ENCODE data around the gene GPAT3.
A peak's percentile ranks its signal among the peaks of the same experiment; 100 is the strongest.

Gene GPAT3

DNA sequence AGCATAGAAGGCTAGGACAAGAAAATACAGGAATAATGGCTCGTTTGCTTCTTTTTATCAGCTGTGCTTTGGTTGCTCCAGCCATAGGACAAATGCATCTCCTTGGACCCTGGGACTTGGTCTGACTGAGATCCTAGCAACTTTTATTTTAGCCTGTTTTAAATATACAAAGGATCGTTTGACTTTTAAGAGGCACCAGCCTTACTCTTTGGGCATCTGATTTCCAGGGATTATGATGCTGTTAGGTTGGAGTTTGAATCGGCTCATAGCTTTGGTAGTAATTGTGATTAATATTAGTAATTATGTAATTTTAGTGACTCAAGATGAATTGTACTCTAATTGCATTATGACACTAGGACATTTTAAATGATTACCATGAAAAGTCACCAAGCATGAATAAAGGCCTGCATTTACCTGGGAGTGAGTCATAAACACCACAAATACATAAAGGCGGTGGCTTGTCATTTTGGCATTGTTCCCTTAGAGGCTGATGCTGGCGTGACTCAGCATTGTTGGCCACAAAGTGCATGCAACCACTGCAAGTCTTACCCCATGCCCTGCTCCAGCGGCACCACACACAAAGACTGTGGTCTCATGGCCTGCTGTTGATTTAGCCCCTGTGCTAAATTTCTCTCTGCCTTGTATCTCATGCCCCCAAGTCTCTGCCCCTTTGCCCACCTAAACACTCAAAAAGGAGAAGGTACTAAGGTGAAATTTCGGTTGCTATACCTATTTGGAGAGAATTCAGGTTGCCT lies 12.4 kb downstream of the GPAT3 start:
- H3K4me3 ChIP-seq (ENCODE audit: control insufficient read depth, low read depth, low read length) = no peak overlapping the region
- TF ChIP-seq, protein P1, sequence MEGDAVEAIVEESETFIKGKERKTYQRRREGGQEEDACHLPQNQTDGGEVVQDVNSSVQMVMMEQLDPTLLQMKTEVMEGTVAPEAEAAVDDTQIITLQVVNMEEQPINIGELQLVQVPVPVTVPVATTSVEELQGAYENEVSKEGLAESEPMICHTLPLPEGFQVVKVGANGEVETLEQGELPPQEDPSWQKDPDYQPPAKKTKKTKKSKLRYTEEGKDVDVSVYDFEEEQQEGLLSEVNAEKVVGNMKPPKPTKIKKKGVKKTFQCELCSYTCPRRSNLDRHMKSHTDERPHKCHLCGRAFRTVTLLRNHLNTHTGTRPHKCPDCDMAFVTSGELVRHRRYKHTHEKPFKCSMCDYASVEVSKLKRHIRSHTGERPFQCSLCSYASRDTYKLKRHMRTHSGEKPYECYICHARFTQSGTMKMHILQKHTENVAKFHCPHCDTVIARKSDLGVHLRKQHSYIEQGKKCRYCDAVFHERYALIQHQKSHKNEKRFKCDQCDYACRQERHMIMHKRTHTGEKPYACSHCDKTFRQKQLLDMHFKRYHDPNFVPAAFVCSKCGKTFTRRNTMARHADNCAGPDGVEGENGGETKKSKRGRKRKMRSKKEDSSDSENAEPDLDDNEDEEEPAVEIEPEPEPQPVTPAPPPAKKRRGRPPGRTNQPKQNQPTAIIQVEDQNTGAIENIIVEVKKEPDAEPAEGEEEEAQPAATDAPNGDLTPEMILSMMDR (IDR thresholded peaks at IDR 0.05; ENCODE audit: control insufficient read depth, insufficient read depth, low read depth, low read length, missing control alignments) = no peak
- peak; percentile 92 for DNase-seq (ENCODE audit: low read depth)

DNA sequence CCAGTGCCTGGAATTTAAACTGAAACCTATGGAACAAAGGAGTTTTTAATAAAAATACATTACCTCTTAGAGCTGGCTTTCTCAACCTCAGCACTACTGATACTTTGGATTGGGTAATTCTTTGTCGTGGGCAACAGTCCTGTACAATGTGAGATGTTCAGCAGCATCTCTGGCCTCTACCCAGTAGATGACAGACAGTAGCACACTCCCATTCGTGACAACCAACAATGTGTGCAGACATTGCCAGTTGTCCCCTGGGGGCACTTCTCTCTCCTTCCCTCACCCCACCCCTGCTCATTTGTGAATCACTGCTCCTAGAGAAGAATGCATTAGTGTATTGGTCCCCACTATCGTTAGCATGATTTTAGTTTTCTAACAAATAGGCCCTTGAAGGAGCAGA lies 16.2 kb downstream of the GPAT3 start:
- DNase-seq (ENCODE audit: low read depth) = no peak
- TF ChIP-seq, protein P1 (IDR thresholded peaks at IDR 0.05; ENCODE audit: control insufficient read depth, insufficient read depth, low read depth, low read length, missing control alignments) = no peak

DNA sequence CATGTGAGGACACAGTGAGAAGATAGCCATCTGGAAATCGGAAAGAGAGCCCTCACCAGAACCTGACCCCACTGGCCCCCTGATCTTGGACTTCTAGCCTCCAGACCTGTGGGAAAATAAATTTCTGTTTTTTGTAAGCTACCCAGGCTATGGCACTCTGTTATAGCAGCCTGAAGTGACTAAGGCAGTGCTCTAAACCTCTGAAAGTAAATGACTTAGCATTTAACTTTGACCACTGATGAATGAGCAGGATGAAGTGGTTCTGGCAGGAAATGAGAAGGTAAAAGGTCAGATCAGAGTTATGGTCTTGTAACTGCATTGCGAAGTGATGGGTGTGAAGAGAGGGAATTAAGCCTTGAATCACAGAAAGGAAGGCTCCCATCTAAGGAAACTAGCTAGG lies 17.0 kb downstream of the GPAT3 start:
- TF ChIP-seq, protein P1 (IDR thresholded peaks at IDR 0.05; ENCODE audit: control insufficient read depth, insufficient read depth, low read depth, low read length, missing control alignments) = no peak
- peak; percentile 42 for DNase-seq (ENCODE audit: low read depth)
- no peak overlapping the region for H3K4me3 ChIP-seq (ENCODE audit: control insufficient read depth, low read depth, low read length)

More for the DNA sequence above, 16.2 kb downstream of the GPAT3 start:
- no peak overlapping the region for H3K4me3 ChIP-seq (ENCODE audit: control insufficient read depth, low read depth, low read length)

DNA sequence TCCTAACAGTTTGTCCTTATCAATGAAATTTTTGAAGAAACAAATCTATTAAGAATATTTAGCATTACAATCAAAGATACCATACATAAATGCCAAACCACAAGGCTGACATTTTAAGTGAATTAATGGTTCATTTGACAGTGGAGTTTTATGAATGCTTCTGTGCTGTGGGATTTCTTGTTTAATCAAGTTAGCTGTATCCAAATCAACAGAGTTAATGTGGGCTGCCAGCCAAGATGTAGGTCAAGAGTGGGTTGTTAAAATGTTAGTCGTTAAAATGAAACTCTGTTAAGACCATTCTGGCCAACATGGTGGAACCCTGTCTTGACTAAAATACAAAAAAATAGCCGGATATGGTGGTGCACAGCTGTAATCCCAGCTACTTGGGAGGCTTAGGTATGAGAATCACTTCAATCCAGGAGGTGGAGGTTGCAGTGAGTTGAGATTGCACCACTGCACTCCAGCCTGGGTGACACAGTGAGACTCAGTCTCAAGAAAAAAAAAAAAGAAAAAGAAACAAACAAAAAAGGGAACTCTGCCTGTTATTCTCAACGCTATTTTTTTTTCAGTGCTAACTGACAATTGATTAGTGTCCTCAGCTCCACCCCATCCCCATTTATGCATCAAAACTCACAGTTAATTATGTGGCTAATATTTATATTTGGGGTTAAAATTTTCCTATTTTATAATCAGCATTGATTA lies 20.2 kb downstream of the GPAT3 start:
- DNase-seq (ENCODE audit: low read depth) = no peak
- TF ChIP-seq, protein P1 (IDR thresholded peaks at IDR 0.05; ENCODE audit: control insufficient read depth, insufficient read depth, low read depth, low read length, missing control alignments) = no peak
- no peak overlapping the region for H3K4me3 ChIP-seq (ENCODE audit: control insufficient read depth, low read depth, low read length)

DNA sequence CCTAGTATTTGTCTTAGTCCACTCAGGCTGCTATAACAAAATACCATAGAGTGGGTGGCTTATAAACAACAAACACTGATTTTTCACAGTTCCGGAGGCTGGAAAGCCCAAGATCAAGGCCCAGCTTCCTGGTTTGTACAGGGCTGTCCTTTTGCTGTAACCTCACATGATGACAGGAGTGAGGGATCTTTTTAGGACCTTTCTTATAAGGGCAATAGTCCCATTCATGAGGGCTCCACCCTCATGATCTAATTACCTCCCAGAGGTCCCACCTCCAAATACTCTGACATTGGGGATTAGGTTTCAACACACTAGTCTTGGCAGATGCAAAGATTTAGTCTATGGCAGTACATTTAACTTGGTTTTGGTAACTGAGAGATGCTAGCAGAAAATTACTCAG lies 20.9 kb downstream of the GPAT3 start:
- TF ChIP-seq, protein P1 (IDR thresholded peaks at IDR 0.05; ENCODE audit: control insufficient read depth, insufficient read depth, low read depth, low read length, missing control alignments) = no peak
- DNase-seq (ENCODE audit: low read depth) = no peak
- H3K4me3 ChIP-seq (ENCODE audit: control insufficient read depth, low read depth, low read length) = no peak overlapping the region

DNA sequence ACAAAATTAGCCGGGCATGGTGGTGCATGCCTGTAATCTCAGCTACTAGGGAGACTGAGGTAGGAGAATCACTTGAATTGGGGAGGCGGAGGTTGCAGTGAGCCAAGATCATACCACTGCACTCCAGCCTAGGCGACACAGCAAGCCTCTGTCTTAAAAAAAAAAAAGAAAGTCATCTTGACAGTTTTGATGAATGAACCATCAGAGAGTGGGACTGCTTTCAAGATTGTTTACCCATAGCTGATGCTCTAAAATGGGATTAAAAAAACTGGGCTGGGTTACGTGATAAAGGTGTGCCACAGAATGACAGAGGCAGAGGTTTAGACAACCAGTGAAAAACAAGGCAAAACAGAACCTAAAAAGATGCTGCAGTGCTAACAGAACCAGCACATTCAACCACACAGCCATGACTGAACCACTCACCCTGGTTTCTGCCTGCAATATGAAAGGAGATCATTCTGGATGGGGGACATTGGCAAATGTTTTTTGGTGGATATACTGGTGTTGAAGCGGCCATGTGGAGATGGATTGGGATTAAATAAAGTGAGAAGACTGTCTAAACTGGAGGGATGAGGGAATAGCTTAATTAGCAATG lies 22.2 kb downstream of the GPAT3 start:
- TF ChIP-seq, protein P1 (IDR thresholded peaks at IDR 0.05; ENCODE audit: control insufficient read depth, insufficient read depth, low read depth, low read length, missing control alignments) = no peak
- DNase-seq (ENCODE audit: low read depth) = no peak
- no peak overlapping the region for H3K4me3 ChIP-seq (ENCODE audit: control insufficient read depth, low read depth, low read length)

Data from AG09309 (cell line).